ENCODE data around the gene CAMSAP3.

Gene CAMSAP3

DNA sequence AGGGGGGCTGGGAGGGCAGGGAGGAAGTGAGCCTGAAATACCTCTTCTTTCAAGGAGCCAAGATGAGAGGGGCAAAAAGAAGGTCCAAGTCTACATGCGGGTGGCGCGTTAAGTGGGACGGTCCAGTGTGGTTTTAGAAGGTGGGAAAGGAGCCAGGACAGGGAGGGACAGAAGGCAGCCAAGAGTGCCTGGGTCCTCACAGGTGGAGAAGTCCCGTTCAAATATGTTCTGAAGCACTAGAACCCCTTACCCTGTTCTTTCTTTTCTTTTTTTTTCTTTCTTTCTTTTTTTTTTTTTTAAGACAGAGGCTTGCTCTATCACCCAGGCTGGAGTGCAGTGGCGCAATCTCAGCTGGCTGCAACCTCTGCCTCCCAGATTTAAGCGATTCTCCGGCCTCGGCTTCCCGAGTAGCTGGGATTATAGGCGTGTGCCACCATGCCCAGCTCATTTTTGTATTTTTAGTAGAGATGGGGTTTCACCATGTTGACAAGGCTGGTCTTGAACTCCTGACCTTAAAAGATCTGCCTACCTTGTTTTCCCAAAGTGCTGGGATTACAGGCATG lies 7.4 kb downstream of the CAMSAP3 start:
- in situ Hi-C loops (cut with MboI; ENCODE audit: low pct_unique_long_range_greater_than_20kb, low sequenced_read_pairs, unreplicated experiment): no loop called here
- TF ChIP-seq, protein P1, sequence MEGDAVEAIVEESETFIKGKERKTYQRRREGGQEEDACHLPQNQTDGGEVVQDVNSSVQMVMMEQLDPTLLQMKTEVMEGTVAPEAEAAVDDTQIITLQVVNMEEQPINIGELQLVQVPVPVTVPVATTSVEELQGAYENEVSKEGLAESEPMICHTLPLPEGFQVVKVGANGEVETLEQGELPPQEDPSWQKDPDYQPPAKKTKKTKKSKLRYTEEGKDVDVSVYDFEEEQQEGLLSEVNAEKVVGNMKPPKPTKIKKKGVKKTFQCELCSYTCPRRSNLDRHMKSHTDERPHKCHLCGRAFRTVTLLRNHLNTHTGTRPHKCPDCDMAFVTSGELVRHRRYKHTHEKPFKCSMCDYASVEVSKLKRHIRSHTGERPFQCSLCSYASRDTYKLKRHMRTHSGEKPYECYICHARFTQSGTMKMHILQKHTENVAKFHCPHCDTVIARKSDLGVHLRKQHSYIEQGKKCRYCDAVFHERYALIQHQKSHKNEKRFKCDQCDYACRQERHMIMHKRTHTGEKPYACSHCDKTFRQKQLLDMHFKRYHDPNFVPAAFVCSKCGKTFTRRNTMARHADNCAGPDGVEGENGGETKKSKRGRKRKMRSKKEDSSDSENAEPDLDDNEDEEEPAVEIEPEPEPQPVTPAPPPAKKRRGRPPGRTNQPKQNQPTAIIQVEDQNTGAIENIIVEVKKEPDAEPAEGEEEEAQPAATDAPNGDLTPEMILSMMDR (IDR thresholded peaks at IDR 0.05; ENCODE audit: extremely low read depth, insufficient read depth, missing control alignments): no peak
- DNase-seq (ENCODE audit: low spot score): no peak

DNA sequence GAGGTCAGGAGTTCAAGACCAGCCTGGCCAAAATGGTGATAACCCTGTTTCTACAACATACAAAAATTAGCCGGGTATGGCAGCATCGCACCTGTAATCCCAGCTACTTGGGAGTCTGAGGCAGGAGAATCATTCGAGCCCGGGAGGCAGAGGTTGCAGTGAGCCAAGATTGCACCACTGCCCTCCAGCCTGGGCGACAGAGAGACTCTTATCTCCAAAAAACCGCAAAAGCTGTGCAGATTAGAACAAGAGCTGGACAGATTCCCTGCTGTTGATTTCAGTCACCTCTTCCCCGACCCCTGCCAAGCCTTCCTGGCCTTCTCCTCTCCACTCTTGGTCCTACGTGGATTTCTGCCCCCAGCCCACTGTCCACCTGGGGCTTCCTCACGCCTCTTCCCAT lies 8.3 kb downstream of the CAMSAP3 start:
- DNase-seq (ENCODE audit: low spot score): no peak
- TF ChIP-seq, protein P1 (IDR thresholded peaks at IDR 0.05; ENCODE audit: extremely low read depth, insufficient read depth, missing control alignments): no peak
- in situ Hi-C loops (cut with MboI; ENCODE audit: low pct_unique_long_range_greater_than_20kb, low sequenced_read_pairs, unreplicated experiment): no loop called here

DNA sequence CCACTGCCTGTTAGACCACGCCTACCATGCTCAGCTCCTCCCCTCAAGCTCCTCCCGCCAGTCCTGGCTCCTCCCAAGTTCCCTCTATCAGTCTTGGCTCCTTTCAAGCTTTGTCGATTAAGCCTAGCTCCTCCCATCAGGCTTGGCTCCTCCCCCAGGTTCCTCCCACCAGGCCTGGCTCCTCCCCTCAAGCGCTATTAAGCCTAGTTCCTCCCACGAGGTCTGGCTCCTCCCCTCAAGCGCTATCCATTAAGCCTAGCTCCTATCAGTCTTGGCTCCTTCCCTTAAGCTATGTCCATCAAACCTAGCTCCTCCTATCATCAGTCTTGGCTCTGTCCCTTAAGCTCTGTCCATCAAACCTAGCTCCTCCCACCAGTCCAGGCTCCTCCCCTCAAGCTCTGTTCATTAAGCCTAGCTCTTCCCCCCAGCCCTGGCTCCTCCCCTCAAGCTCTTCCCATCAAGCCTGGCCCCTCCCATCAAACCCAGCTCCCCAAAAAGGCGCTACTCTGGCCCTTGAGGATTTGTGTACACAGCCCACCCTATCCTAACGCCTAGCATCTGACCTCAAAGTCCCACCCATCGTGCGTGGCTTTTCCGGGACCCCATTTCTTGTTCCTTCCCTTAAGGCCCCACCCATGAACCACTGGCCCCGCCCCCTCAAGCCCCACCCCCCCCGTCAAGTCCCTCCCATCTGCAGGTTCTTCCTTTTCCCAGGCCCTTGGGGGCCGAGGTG lies 10.0 kb downstream of the CAMSAP3 start:
- TF ChIP-seq, protein P1 (IDR thresholded peaks at IDR 0.05; ENCODE audit: extremely low read depth, insufficient read depth, missing control alignments): no peak
- DNase-seq (ENCODE audit: low spot score): peak; percentile 70
- in situ Hi-C loops (cut with MboI; ENCODE audit: low pct_unique_long_range_greater_than_20kb, low sequenced_read_pairs, unreplicated experiment): no loop called here

DNA sequence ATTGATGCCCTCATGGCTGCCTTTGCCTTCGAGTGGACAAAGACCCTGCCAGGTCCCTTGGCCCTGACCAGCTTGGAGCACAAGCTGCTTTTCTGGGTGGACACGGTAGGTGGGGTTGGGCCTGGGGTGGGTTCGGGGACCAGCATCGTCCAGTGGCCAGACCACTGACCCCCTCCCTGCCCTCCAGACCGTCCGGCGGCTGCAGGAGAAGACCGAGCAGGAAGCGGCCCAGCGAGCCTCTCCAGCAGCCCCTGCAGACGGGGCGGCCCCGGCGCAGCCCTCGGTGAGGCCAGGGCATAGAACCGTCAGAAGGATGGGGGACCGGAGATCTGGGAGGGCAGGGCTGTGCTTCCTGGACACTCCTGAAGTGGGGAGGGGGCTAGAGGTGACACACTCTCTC lies 10.6 kb downstream of the CAMSAP3 start:
- TF ChIP-seq, protein P1 (IDR thresholded peaks at IDR 0.05; ENCODE audit: extremely low read depth, insufficient read depth, missing control alignments): no peak
- no peak for DNase-seq (ENCODE audit: low spot score)
- in situ Hi-C loops (cut with MboI; ENCODE audit: low pct_unique_long_range_greater_than_20kb, low sequenced_read_pairs, unreplicated experiment): no loop called here

DNA sequence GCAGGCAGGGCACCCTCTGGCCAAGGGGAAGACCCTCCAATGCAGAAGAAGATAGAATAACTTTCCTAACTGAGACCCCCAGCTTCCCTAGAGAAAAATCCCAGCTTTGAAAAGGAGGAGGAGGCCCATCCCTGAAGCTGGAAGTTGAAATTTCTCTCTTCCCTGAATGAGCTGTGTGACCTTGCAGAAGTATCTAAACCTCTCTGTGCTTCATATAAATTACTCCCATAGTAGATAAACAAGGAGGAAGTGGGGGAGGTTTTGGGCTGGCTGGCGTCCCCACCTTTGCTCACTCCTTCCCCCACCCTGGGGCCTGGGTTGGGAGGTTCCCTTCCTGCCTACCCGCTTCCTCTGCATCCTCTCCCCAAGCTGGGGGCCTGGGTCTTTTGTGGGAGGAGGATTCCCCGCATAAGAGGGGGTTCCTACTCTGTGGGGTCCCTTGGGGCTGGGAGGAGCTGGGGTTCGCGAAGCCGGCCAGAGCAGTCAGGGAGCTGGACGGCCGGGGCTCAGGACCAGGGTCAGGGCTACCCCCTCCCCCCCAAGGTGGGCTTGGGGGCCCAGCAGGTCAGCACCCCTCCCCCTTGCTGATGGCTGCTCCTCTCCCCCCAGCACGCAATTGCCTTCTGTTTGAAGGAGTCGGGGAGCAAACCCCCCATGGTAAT lies 11.7 kb downstream of the CAMSAP3 start:
- DNase-seq (ENCODE audit: low spot score): no peak
- in situ Hi-C loops (cut with MboI; ENCODE audit: low pct_unique_long_range_greater_than_20kb, low sequenced_read_pairs, unreplicated experiment): no loop called here
- TF ChIP-seq, protein P1 (IDR thresholded peaks at IDR 0.05; ENCODE audit: extremely low read depth, insufficient read depth, missing control alignments): no peak

DNA sequence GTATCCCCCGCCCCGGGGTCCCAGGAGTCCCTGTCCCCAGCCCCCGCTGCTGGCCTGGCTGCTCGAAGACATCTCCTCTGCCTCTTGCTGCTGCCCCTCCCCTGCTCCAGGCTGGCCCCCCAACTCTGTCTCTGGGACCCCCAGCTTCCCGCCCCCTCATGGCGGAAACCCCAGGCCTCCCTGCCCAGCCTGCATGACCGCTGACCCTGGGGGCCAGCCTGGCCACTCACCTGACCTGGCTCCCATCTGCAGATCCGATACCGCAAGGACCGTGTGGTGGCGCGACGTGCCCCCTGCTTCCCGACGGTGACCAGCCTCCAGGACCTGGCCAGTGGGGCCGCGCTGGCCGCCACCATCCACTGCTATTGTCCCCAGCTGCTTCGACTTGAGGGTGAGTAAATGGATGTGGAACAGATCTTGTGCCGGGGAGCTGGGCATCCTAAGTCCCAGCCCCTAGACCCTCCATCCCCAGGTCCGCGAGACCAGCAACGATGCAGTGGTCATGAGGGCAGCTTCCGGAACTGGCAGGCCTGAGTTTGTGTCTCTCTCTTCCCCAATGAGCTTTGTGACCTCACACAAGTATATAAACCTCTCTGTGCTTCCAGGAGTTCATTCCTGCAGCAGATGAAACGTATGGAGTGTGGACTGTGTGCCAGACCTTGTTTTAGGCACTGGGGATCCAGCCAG lies 12.4 kb downstream of the CAMSAP3 start:
- no peak for DNase-seq (ENCODE audit: low spot score)
- TF ChIP-seq, protein P1 (IDR thresholded peaks at IDR 0.05; ENCODE audit: extremely low read depth, insufficient read depth, missing control alignments): no peak
- in situ Hi-C loops (cut with MboI; ENCODE audit: low pct_unique_long_range_greater_than_20kb, low sequenced_read_pairs, unreplicated experiment): no loop called here

Measured in GM13977 (cell line).